K562 (cell line): Measurements from ENCODE around the gene MLX. TPM values are rescaled to one million over a fixed set of nuclear protein-coding genes. Genes with fewer than 3 reads are reported as not detected.

Source experiments
- BRCA1 ChIP-seq, 2 experiments: fragments of 450-650 bp in 1 of 2; sonication (generic) in 1 of 2; formaldehyde crosslinking in 1 of 2; IDR thresholded peaks; 2 replicates each; pipeline versions ENCODE4 v1.5.0 to v1.6.1; 2017 to 2020; ENCODE audit warnings: mild to moderate bottlenecking in 1 of 2, missing genetic modification reagents in 1 of 2
- DNMT1 ChIP-seq: fragments of 450-650 bp; IDR thresholded peaks from 2 replicates; pipeline ENCODE4 v1.6.1; 2016; ENCODE audit warnings: antibody characterized with exemption, mild to moderate bottlenecking
- HINFP ChIP-seq: fragments of 450-650 bp; conservative IDR thresholded peaks from 2 replicates; pipeline ENCODE4 v1.6.1; 2016; ENCODE audit warnings: missing genetic modification characterization, low read depth, mild to moderate bottlenecking, control low read depth, missing compliant biosample characterization
- HMG20B ChIP-seq: fragments of 250-450 bp; sonication (Bioruptor Pico); IDR thresholded peaks from 2 replicates; pipeline ENCODE4 v1.5.0; 2021; ENCODE audit warnings: mild to moderate bottlenecking
- MXD1 ChIP-seq: fragments of 250-450 bp; sonication (Bioruptor Pico); IDR thresholded peaks from 2 replicates; pipeline ENCODE4 v1.8.0; 2021; ENCODE audit warnings: borderline replicate concordance, mild to moderate bottlenecking, moderate library complexity; ENCODE audit not compliant: poor library complexity, severe bottlenecking
- PBX2 ChIP-seq, 2 experiments: IDR thresholded peaks in 1 of 2; conservative IDR thresholded peaks in 1 of 2; 2 replicates each; pipeline ENCODE4 v1.6.1; 2016; ENCODE audit warnings: low read depth in 2 of 2, mild to moderate bottlenecking in 1 of 2, missing compliant biosample characterization in 1 of 2, missing genetic modification characterization in 1 of 2, moderate library complexity in 1 of 2
- PHF8 ChIP-seq: fragments of 200-600 bp; sonication (generic); IDR thresholded peaks from 2 replicates; pipeline ENCODE4 v1.6.1; 2012; ENCODE audit warnings: mixed run types, mild to moderate bottlenecking, inconsistent platforms, low read length, moderate library complexity, borderline replicate concordance
- SIRT6 ChIP-seq: IDR thresholded peaks from one replicate; pipeline ENCODE4 v1.6.1; 2012; ENCODE audit warnings: low read depth, mild to moderate bottlenecking, control low read depth, inconsistent platforms, low read length, moderate library complexity
- SMARCE1 ChIP-seq: fragments of 450-650 bp; IDR thresholded peaks from 2 replicates; pipeline ENCODE4 v1.7.1; 2016; ENCODE audit warnings: mild to moderate bottlenecking
- SP1 ChIP-seq: sonication (generic); formaldehyde crosslinking; IDR thresholded peaks from 2 replicates; pipeline ENCODE4 v1.8.1; 2022; ENCODE audit warnings: mild to moderate bottlenecking, missing genetic modification reagents
- TBP ChIP-seq: optimal IDR thresholded peaks from 2 replicates; pipeline ENCODE3; 2011; ENCODE audit warnings: low read depth, low read length, improper control_type of control experiment
- ZEB2 ChIP-seq: fragments of 450-650 bp; IDR thresholded peaks from 2 replicates; pipeline ENCODE4 v1.6.1; 2016
- ZNF639 ChIP-seq, 2 experiments: fragments of 200-800 bp in 1 of 2; sonication (Bioruptor generic) in 1 of 2; sonication (generic) in 1 of 2; formaldehyde crosslinking in 1 of 2; IDR thresholded peaks in 1 of 2; conservative IDR thresholded peaks in 1 of 2; 2 replicates each; pipeline versions ENCODE4 v1.5.0 to v1.6.1; 2016 to 2020; ENCODE audit warnings: missing compliant biosample characterization in 1 of 2, missing genetic modification characterization in 1 of 2, missing genetic modification reagents in 1 of 2
- polyA plus RNA-seq, 8 experiments: library from polyadenylated mRNA; depleted of rRNA in 4 of 8; stranded (reverse) in 5 of 8; unstranded in 3 of 8; fragments of >200 nt; fragmentation: Nextera tagmentation in 2 of 8; fragmentation: Illumina TruSeq in 1 of 8; extraction: Ambion mirVana in 2 of 8; extraction: Trizol in 1 of 8; gene quantifications; 2 replicates each; pipeline versions ENCODE4 v1.2.1 to v1.2.3, GENCODE V29; 2011 to 2014; ENCODE audit warnings: inconsistent platforms in 1 of 8, missing spikeins in 1 of 8
- total RNA-seq, 7 experiments: library from RNA; depleted of rRNA in 6 of 7; stranded (reverse); fragments of >200 nt in 6 of 7; fragmentation: Illumina TruSeq in 2 of 7; extraction: Trizol in 2 of 7; gene quantifications; 2 replicates each; pipeline versions ENCODE4 v1.2.1 to v1.2.3, GENCODE V29; 2011 to 2021; ENCODE audit warnings: low replicate concordance in 1 of 7

Gene MLX
- total and polyA plus RNA-seq, 9 of the 15 experiments (the other 6 are each of a cell fraction or from before 2014, with no cell fraction given) = 42.9 to 100 (median 58.9) TPM

GRCh38 chr17:42536048-42536371, 30.9 kb upstream of the MLX start, which contains the start of gene NAGLU (continued):
- no peak for TF ChIP-seq HINFP (tag)
- TF ChIP-seq SP1 (CRISPR knock-in tag) = no peak
- no peak for TF ChIP-seq HMG20B (CRISPR knock-in tag)
- no peak for TF ChIP-seq ZEB2
- no peak for TF ChIP-seq DNMT1
- TF ChIP-seq MXD1 (CRISPR knock-in tag) = peak; percentile 48
- no peak for TF ChIP-seq BRCA1 (IDR thresholded peaks at IDR 0.05)
- TF ChIP-seq BRCA1 (CRISPR knock-in tag; IDR thresholded peaks at IDR 0.05) = no peak
- no peak for TF ChIP-seq SIRT6
- TF ChIP-seq ZNF639 (CRISPR knock-in tag; conservative IDR thresholded peaks at IDR 0.05 in 1 of 2, IDR thresholded peaks at IDR 0.05 in 1 of 2) = no peak
- TF ChIP-seq PHF8 = no peak
- TF ChIP-seq TBP = peak; percentile 72
- TF ChIP-seq SMARCE1 = no peak
- TF ChIP-seq PBX2 (CRISPR knock-in tag; IDR thresholded peaks at IDR 0.05; ENCODE audit: low read depth) = no peak
- no peak for TF ChIP-seq PBX2 (tag; conservative IDR thresholded peaks at IDR 0.05; ENCODE audit: low read depth)
